GM15510 (cell line): ENCODE data around the gene DRD2.

Experiments used
- POLR2A ChIP-seq: IDR thresholded peaks from 3 replicates; pipeline ENCODE4 v1.6.1; 2011; ENCODE audit warnings: borderline replicate concordance; ENCODE audit not compliant: insufficient read length; ENCODE audit errors: extremely low read depth

Gene DRD2

GRCh38 chr11:113468726-113469345, 6.4 kb downstream of the DRD2 start:
- no peak for TF ChIP-seq POLR2A

- TF ChIP-seq POLR2A: no peak
These were observed 7.7 kb downstream of the DRD2 start for GRCh38 chr11:113467545-113467944.

- no peak for TF ChIP-seq POLR2A
These were observed 9.4 kb downstream of the DRD2 start for GRCh38 chr11:113465786-113466185.

- no peak for TF ChIP-seq POLR2A
These were observed 10.8 kb downstream of the DRD2 start for GRCh38 chr11:113464416-113464815.

- no peak for TF ChIP-seq POLR2A
These were observed 12.4 kb downstream of the DRD2 start for GRCh38 chr11:113462830-113463229.

- TF ChIP-seq POLR2A: no peak
These were observed 13.6 kb downstream of the DRD2 start for GRCh38 chr11:113461639-113462038.

GRCh38 chr11:113460469-113460868, 14.7 kb downstream of the DRD2 start:
- TF ChIP-seq POLR2A: no peak

- no peak for TF ChIP-seq POLR2A
These were observed 17.0 kb downstream of the DRD2 start for GRCh38 chr11:113458189-113458588.

- TF ChIP-seq POLR2A: no peak
These were observed 17.4 kb downstream of the DRD2 start for GRCh38 chr11:113457784-113458183.

GRCh38 chr11:113454455-113454854, 20.7 kb downstream of the DRD2 start:
- TF ChIP-seq POLR2A: no peak

GRCh38 chr11:113449743-113450142, 25.5 kb downstream of the DRD2 start:
- TF ChIP-seq POLR2A: no peak

GRCh38 chr11:113448316-113448677, 26.9 kb downstream of the DRD2 start:
- TF ChIP-seq POLR2A: no peak

GRCh38 chr11:113447621-113448315, 27.4 kb downstream of the DRD2 start:
- TF ChIP-seq POLR2A: no peak

- TF ChIP-seq POLR2A: no peak
These were observed 28.3 kb downstream of the DRD2 start for GRCh38 chr11:113446938-113447337.

- TF ChIP-seq POLR2A: no peak
These were observed 29.1 kb downstream of the DRD2 start for GRCh38 chr11:113446112-113446511.

- no peak for TF ChIP-seq POLR2A
These were observed 30.6 kb downstream of the DRD2 start for GRCh38 chr11:113444502-113445123.

GRCh38 chr11:113440816-113441215, 34.4 kb downstream of the DRD2 start:
- no peak for TF ChIP-seq POLR2A

GRCh38 chr11:113436672-113437252, 38.4 kb downstream of the DRD2 start:
- TF ChIP-seq POLR2A: no peak
